K562 (cell line): ENCODE measurements around the gene TRIM38. TPM values are rescaled to one million over a fixed set of nuclear protein-coding genes. Genes with fewer than 3 reads are reported as not detected.

ENCODE experiments used
- BACH1 ChIP-seq: fragments of 200-800 bp; sonication (Bioruptor generic); IDR thresholded peaks from 2 replicates; pipeline ENCODE4 v1.6.1; 2016; ENCODE audit warnings: missing genetic modification characterization, missing compliant biosample characterization
- BRF2 ChIP-seq: IDR thresholded peaks from 3 replicates; pipeline ENCODE4 v1.6.1; 2011; ENCODE audit warnings: borderline replicate concordance, mild to moderate bottlenecking; ENCODE audit not compliant: insufficient read length, insufficient read depth
- CBFA2T3 ChIP-seq: fragments of 450-650 bp; IDR thresholded peaks from 2 replicates; pipeline ENCODE4 v1.6.1; 2017
- CXXC5 ChIP-seq: fragments of 250-450 bp; sonication (Bioruptor Pico); IDR thresholded peaks from 2 replicates; pipeline ENCODE4 v1.8.0; 2022; ENCODE audit warnings: inconsistent platforms, mild to moderate bottlenecking, moderate library complexity
- DPF2 ChIP-seq: fragments of 450-650 bp; IDR thresholded peaks from 2 replicates; pipeline ENCODE4 v1.6.1; 2016
- EGR1 ChIP-seq: fragments of 450-650 bp; conservative IDR thresholded peaks from 2 replicates; pipeline ENCODE4 v1.6.1; 2017; ENCODE audit warnings: mild to moderate bottlenecking
- ETV1 ChIP-seq: fragments of 450-650 bp; conservative IDR thresholded peaks from 2 replicates; pipeline ENCODE4 v1.6.1; 2016; ENCODE audit warnings: missing genetic modification characterization, control low read depth, low read depth, missing compliant biosample characterization
- GATA2 ChIP-seq: sonication (generic); formaldehyde crosslinking; IDR thresholded peaks from 2 replicates; pipeline ENCODE4 v1.4.0; 2020; ENCODE audit warnings: mild to moderate bottlenecking, missing genetic modification reagents
- GTF2A2 ChIP-seq: IDR thresholded peaks from 2 replicates; pipeline ENCODE4 v1.6.1; 2016; ENCODE audit warnings: mild to moderate bottlenecking, missing genetic modification characterization, missing compliant biosample characterization
- HDAC2 ChIP-seq: fragments of 450-650 bp; IDR thresholded peaks from 2 replicates; pipeline ENCODE4 v1.6.1; 2016; ENCODE audit warnings: mild to moderate bottlenecking
- L3MBTL2 ChIP-seq: fragments of 450-650 bp; IDR thresholded peaks from 2 replicates; pipeline ENCODE4 v1.6.1; 2016; ENCODE audit warnings: mild to moderate bottlenecking, moderate library complexity
- NCOA6 ChIP-seq: fragments of 450-650 bp; IDR thresholded peaks from 2 replicates; pipeline ENCODE4 v1.6.1; 2017; ENCODE audit warnings: mild to moderate bottlenecking
- NR2C1 ChIP-seq, 2 experiments: fragments of 450-650 bp; IDR thresholded peaks; 2 replicates each; pipeline ENCODE4 v1.6.1; 2017; ENCODE audit warnings: mild to moderate bottlenecking in 2 of 2, antibody characterized with exemption in 1 of 2, inconsistent platforms in 1 of 2, missing compliant biosample characterization in 1 of 2, missing genetic modification characterization in 1 of 2
- SNRNP70 ChIP-seq: fragments of 200-400 bp; formaldehyde crosslinking; optimal IDR thresholded peaks from 2 replicates; pipeline ENCODE3; 2017; ENCODE audit warnings: low read depth, low read length
- SRF ChIP-seq, 2 experiments: fragments of 250-450, 450-650 bp in 1 of 2; sonication (Bioruptor Pico) in 1 of 2; sonication (generic) in 1 of 2; formaldehyde crosslinking; IDR thresholded peaks; 2 replicates each; pipeline versions ENCODE4 v1.5.0 to v1.5.1; 2020 to 2022; ENCODE audit warnings: mild to moderate bottlenecking in 1 of 2, missing genetic modification reagents in 1 of 2
- TAF7 ChIP-seq: fragments of 450-650 bp; IDR thresholded peaks from 2 replicates; pipeline ENCODE4 v1.6.1; 2016; ENCODE audit warnings: missing genetic modification characterization, missing compliant biosample characterization
- THRAP3 ChIP-seq: fragments of 450-650 bp; IDR thresholded peaks from 2 replicates; pipeline ENCODE4 v1.6.1; 2016; ENCODE audit warnings: mild to moderate bottlenecking, inconsistent platforms, borderline replicate concordance
- TSC22D4 ChIP-seq: fragments of 450-650 bp; IDR thresholded peaks from 2 replicates; pipeline ENCODE4 v1.6.1; 2016; ENCODE audit warnings: missing genetic modification characterization, missing biosample characterization, control low read depth
- polyA plus RNA-seq, 8 experiments: library from polyadenylated mRNA; depleted of rRNA in 4 of 8; stranded (reverse) in 5 of 8; unstranded in 3 of 8; fragments of >200 nt; fragmentation: Nextera tagmentation in 2 of 8; fragmentation: Illumina TruSeq in 1 of 8; extraction: Ambion mirVana in 2 of 8; extraction: Trizol in 1 of 8; gene quantifications; 2 replicates each; pipeline versions ENCODE4 v1.2.1 to v1.2.3, GENCODE V29; 2011 to 2014; ENCODE audit warnings: inconsistent platforms in 1 of 8, missing spikeins in 1 of 8
- total RNA-seq, 7 experiments: library from RNA; depleted of rRNA in 6 of 7; stranded (reverse); fragments of >200 nt in 6 of 7; fragmentation: Illumina TruSeq in 2 of 7; extraction: Trizol in 2 of 7; gene quantifications; 2 replicates each; pipeline versions ENCODE4 v1.2.1 to v1.2.3, GENCODE V29; 2011 to 2021; ENCODE audit warnings: low replicate concordance in 1 of 7
- TF ChIP-seq, protein P1 (sequence below): fragments of 450-650 bp; IDR thresholded peaks from 2 replicates; pipeline ENCODE4 v1.6.1; 2017; ENCODE audit warnings: antibody characterized with exemption, mild to moderate bottlenecking
- TF ChIP-seq, protein P2 (sequence below): sonication (generic); formaldehyde crosslinking; IDR thresholded peaks from 2 replicates; pipeline ENCODE4 v1.8.0; 2022; ENCODE audit warnings: mild to moderate bottlenecking, low read depth, missing genetic modification reagents

The TRIM38 gene
- total and polyA plus RNA-seq, 9 of the 15 experiments (the other 6 are each of a cell fraction or from before 2014, with no cell fraction given), result 1.7 to 6.7 (median 6.3) TPM

GRCh38 chr6:25962149-25963127 lies at the start of gene TRIM38 (continued):
- peak; percentile 84 for TF ChIP-seq TAF7 (tag)
- TF ChIP-seq NR2C1 (IDR thresholded peaks at IDR 0.05), result 0 out of 2 replicates have a peak, but pooled peaks have one; percentile 26
- peak; percentile 49; the same call in 1 of the 2 replicates for TF ChIP-seq NR2C1 (tag; IDR thresholded peaks at IDR 0.05)
- no peak for TF ChIP-seq BRF2
- no peak for TF ChIP-seq TSC22D4 (tag)
- TF ChIP-seq, protein P1, sequence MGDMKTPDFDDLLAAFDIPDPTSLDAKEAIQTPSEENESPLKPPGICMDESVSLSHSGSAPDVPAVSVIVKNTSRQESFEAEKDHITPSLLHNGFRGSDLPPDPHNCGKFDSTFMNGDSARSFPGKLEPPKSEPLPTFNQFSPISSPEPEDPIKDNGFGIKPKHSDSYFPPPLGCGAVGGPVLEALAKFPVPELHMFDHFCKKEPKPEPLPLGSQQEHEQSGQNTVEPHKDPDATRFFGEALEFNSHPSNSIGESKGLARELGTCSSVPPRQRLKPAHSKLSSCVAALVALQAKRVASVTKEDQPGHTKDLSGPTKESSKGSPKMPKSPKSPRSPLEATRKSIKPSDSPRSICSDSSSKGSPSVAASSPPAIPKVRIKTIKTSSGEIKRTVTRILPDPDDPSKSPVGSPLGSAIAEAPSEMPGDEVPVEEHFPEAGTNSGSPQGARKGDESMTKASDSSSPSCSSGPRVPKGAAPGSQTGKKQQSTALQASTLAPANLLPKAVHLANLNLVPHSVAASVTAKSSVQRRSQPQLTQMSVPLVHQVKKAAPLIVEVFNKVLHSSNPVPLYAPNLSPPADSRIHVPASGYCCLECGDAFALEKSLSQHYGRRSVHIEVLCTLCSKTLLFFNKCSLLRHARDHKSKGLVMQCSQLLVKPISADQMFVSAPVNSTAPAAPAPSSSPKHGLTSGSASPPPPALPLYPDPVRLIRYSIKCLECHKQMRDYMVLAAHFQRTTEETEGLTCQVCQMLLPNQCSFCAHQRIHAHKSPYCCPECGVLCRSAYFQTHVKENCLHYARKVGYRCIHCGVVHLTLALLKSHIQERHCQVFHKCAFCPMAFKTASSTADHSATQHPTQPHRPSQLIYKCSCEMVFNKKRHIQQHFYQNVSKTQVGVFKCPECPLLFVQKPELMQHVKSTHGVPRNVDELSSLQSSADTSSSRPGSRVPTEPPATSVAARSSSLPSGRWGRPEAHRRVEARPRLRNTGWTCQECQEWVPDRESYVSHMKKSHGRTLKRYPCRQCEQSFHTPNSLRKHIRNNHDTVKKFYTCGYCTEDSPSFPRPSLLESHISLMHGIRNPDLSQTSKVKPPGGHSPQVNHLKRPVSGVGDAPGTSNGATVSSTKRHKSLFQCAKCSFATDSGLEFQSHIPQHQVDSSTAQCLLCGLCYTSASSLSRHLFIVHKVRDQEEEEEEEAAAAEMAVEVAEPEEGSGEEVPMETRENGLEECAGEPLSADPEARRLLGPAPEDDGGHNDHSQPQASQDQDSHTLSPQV, result no peak
- no peak for TF ChIP-seq SNRNP70
- TF ChIP-seq DPF2, result 0 out of 2 replicates have a peak, but pooled peaks have one; percentile 35
- no peak for TF ChIP-seq NCOA6
- TF ChIP-seq GTF2A2, result no peak
- TF ChIP-seq THRAP3, result no peak; the same call in 1 of the 2 replicates
- TF ChIP-seq HDAC2, result peak; percentile 43; the same call in 1 of the 2 replicates
- peak; percentile 40 for TF ChIP-seq L3MBTL2
- TF ChIP-seq, protein P2, sequence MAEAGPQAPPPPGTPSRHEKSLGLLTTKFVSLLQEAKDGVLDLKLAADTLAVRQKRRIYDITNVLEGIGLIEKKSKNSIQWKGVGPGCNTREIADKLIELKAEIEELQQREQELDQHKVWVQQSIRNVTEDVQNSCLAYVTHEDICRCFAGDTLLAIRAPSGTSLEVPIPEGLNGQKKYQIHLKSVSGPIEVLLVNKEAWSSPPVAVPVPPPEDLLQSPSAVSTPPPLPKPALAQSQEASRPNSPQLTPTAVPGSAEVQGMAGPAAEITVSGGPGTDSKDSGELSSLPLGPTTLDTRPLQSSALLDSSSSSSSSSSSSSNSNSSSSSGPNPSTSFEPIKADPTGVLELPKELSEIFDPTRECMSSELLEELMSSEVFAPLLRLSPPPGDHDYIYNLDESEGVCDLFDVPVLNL (CRISPR knock-in tag), result no peak
- peak; percentile 96 for TF ChIP-seq ETV1
- TF ChIP-seq SRF (CRISPR knock-in tag; IDR thresholded peaks at IDR 0.05), result no peak; a peak in 1 of 4 replicates
- no peak for TF ChIP-seq CBFA2T3
- TF ChIP-seq EGR1, result no peak
- TF ChIP-seq BACH1 (tag), result peak; percentile 78
- TF ChIP-seq GATA2 (CRISPR knock-in tag), result no peak
- TF ChIP-seq CXXC5 (CRISPR knock-in tag), result peak; percentile 28; the same call in 1 of the 2 replicates
